Upper lobe of left lung (tissue), 4 donors: ENCODE measurements around the gene KCTD4.

Source experiments
- EP300 ChIP-seq, 4 donors: sonication (generic); formaldehyde crosslinking; IDR thresholded peaks; one replicate each; pipeline ENCODE4 v1.5.1; 2017; ENCODE audit warnings: antibody characterized with exemption in 4 of 4, control low read depth in 2 of 4
- POLR2A ChIP-seq, 4 donors: fragments of 450-650 bp; IDR thresholded peaks; one replicate each; pipeline ENCODE4 v1.5.1; 2016 to 2017; ENCODE audit warnings: antibody characterized with exemption in 4 of 4, mild to moderate bottlenecking in 2 of 4
- POLR2AphosphoS5 ChIP-seq, 2 donors: sonication (generic); formaldehyde crosslinking; IDR thresholded peaks; one replicate each; pipeline ENCODE4 v1.5.1; 2017; ENCODE audit warnings: antibody characterized with exemption in 2 of 2
- TF ChIP-seq, protein P1 (sequence below), 6 experiments: fragments of 450-650 bp in 4 of 6; fragments of 200-600 bp in 2 of 6; sonication (generic) in 2 of 6; IDR thresholded peaks; one replicate each; pipeline ENCODE4 v1.5.1; 2016 to 2019; ENCODE audit warnings: antibody characterized with exemption in 6 of 6

- TF ChIP-seq, protein P1, sequence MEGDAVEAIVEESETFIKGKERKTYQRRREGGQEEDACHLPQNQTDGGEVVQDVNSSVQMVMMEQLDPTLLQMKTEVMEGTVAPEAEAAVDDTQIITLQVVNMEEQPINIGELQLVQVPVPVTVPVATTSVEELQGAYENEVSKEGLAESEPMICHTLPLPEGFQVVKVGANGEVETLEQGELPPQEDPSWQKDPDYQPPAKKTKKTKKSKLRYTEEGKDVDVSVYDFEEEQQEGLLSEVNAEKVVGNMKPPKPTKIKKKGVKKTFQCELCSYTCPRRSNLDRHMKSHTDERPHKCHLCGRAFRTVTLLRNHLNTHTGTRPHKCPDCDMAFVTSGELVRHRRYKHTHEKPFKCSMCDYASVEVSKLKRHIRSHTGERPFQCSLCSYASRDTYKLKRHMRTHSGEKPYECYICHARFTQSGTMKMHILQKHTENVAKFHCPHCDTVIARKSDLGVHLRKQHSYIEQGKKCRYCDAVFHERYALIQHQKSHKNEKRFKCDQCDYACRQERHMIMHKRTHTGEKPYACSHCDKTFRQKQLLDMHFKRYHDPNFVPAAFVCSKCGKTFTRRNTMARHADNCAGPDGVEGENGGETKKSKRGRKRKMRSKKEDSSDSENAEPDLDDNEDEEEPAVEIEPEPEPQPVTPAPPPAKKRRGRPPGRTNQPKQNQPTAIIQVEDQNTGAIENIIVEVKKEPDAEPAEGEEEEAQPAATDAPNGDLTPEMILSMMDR (IDR thresholded peaks at IDR 0.05): no peak
- TF ChIP-seq POLR2A (IDR thresholded peaks at IDR 0.05): no peak
- no peak for TF ChIP-seq EP300 (IDR thresholded peaks at IDR 0.05)
- TF ChIP-seq POLR2AphosphoS5 (IDR thresholded peaks at IDR 0.05): no peak
These were observed 31.7 kb upstream of the KCTD4 start for GRCh38 chr13:45232591-45232990.
